NCI-H2171 treated with DMSO at 0.1 percent for 48 hours (cell line): Measurements from ENCODE around the gene HHIP.

Source experiments
- DNase-seq: peaks from one replicate; lab custom pipeline; 2025; lab: John Stamatoyannopoulos, UW

The HHIP gene

GRCh38 chr4:144705601-144706590, 59.9 kb downstream of the HHIP start:
- DNase-seq = no peak

GRCh38 chr4:144709159-144709558, 63.2 kb downstream of the HHIP start:
- no peak for DNase-seq

GRCh38 chr4:144709793-144710525, 64.0 kb downstream of the HHIP start:
- no peak for DNase-seq

- no peak for DNase-seq
Observed at GRCh38 chr4:144710526-144710912, 64.6 kb downstream of the HHIP start.

GRCh38 chr4:144711700-144712456, 65.9 kb downstream of the HHIP start:
- no peak for DNase-seq

- DNase-seq = no peak
Observed at GRCh38 chr4:144712775-144713174, 66.8 kb downstream of the HHIP start.

- no peak for DNase-seq
Observed at GRCh38 chr4:144714166-144714565, 68.2 kb downstream of the HHIP start.

- DNase-seq = no peak
Observed at GRCh38 chr4:144715230-144715629, 69.3 kb downstream of the HHIP start.

GRCh38 chr4:144716778-144717177, 70.8 kb downstream of the HHIP start:
- DNase-seq = no peak

GRCh38 chr4:144718958-144719512, 73.1 kb downstream of the HHIP start:
- no peak for DNase-seq

GRCh38 chr4:144720491-144720890, 74.5 kb downstream of the HHIP start:
- no peak for DNase-seq

- DNase-seq = no peak
Observed at GRCh38 chr4:144721994-144722393, 76.0 kb downstream of the HHIP start.

- DNase-seq = no peak
Observed at GRCh38 chr4:144723471-144723870, 77.5 kb downstream of the HHIP start.

GRCh38 chr4:144729175-144729574, 83.2 kb downstream of the HHIP start:
- no peak for DNase-seq

GRCh38 chr4:144732584-144733428, 86.8 kb downstream of the HHIP start:
- no peak for DNase-seq

- no peak for DNase-seq
Observed at GRCh38 chr4:144733566-144733965, 87.6 kb downstream of the HHIP start.

- no peak for DNase-seq
Observed at GRCh38 chr4:144734522-144734921, 88.6 kb downstream of the HHIP start.

- no peak for DNase-seq
Observed at GRCh38 chr4:144738649-144739048, 92.7 kb downstream of the HHIP start.

GRCh38 chr4:144739511-144740033, 93.6 kb downstream of the HHIP start:
- no peak for DNase-seq

GRCh38 chr4:144740316-144740715, 94.4 kb downstream of the HHIP start:
- no peak for DNase-seq
